A549 (cell line): Measurements from ENCODE around the gene SHCBP1L. TPM values are rescaled to one million over a fixed set of nuclear protein-coding genes. Genes with fewer than 3 reads are reported as not detected.
"Not testable (repeated sequence)": the region's sequence is repeated elsewhere in the genome, so short reads cannot be mapped to it uniquely, and the experiment has no call there.

Source experiments
- ATAC-seq, 2 experiments: fragments of 200-7000 bp in 1 of 2; fragments of >200 bp in 1 of 2; cut with Nextera tagmentation in 1 of 2; cut with Tn5 transposase in 1 of 2; 3 replicates each; pipeline versions ENCODE4 v1.8.0 to v1.9.1; 2018 to 2020; ENCODE audit warnings: mild to moderate bottlenecking in 1 of 2, moderate library complexity in 1 of 2
- CTCF ChIA-PET: fragments of 300-600 bp; sonication (Branson Sonifier 250); formaldehyde crosslinking; extraction: SDS; loops from one replicate; lab custom pipeline; 2021; ENCODE audit warnings: antibody characterized with exemption, inconsistent platforms; lab: Yijun Ruan, JAX
- POLR2A ChIA-PET: fragments of 350-600 bp; formaldehyde crosslinking; extraction: SDS; loops from one replicate; lab custom pipeline; 2021; ENCODE audit warnings: antibody characterized with exemption, inconsistent platforms; lab: Yijun Ruan, JAX
- DNase-seq, 2 experiments: peaks; one replicate each; pipeline versions ENCODE4 v3.0.0 to v3.0.0-alpha.2; 2011 to 2016; ENCODE audit warnings: low read depth in 1 of 2, low spot score in 1 of 2
- FAIRE-seq: peaks from 2 replicates; lab custom pipeline; 2011; peaks lifted over from hg19 to GRCh38; lab: Jason Lieb, UNC
- H3K27ac ChIP-seq, 2 experiments: fragments of >200 bp; sonication (Bioruptor Twin); formaldehyde crosslinking; 3 replicates each; pipeline ENCODE4 v1.5.1; 2016 to 2017
- H3K4me1 ChIP-seq: fragments of >200 bp; sonication (Bioruptor Twin); formaldehyde crosslinking; 3 replicates; pipeline ENCODE4 v1.6.1; 2016
- H3K4me2 ChIP-seq: fragments of >200 bp; sonication (Bioruptor Twin); formaldehyde crosslinking; 3 replicates; pipeline ENCODE4 v1.6.1; 2016
- H3K4me3 ChIP-seq: fragments of >200 bp; sonication (Bioruptor Twin); formaldehyde crosslinking; 3 replicates; pipeline ENCODE4 v1.5.1; 2016
- H3K9me3 ChIP-seq: fragments of >200 bp; sonication (Bioruptor Twin); formaldehyde crosslinking; 3 replicates; pipeline ENCODE4 v1.6.1; 2016
- CBX8 ChIP-seq: fragments of 200-600 bp; sonication (generic); IDR thresholded peaks from 2 replicates; pipeline ENCODE4 v1.6.1; 2016
- CHD4 ChIP-seq: fragments of 200-600 bp; sonication (generic); IDR thresholded peaks from 2 replicates; pipeline ENCODE4 v1.6.1; 2016; ENCODE audit warnings: antibody characterized with exemption, mild to moderate bottlenecking, borderline replicate concordance
- EHF ChIP-seq: fragments of 250-450 bp; sonication (Bioruptor Pico); IDR thresholded peaks from 2 replicates; pipeline ENCODE4 v1.5.0; 2020; ENCODE audit warnings: mild to moderate bottlenecking
- EP300 ChIP-seq, 2 experiments: fragments of >200 bp; sonication (Bioruptor Twin); formaldehyde crosslinking; IDR thresholded peaks; 2 replicates in 1 of 2; 3 replicates in 1 of 2; pipeline ENCODE4 v1.6.1; 2016 to 2017
- FOSL2 ChIP-seq, 2 experiments: fragments of 450-650 bp in 1 of 2; fragments of >200 bp in 1 of 2; sonication (Bioruptor Twin) in 1 of 2; formaldehyde crosslinking; IDR thresholded peaks; 2 replicates each; pipeline versions ENCODE4 v1.5.0 to v1.6.1; 2016 to 2020; ENCODE audit warnings: mild to moderate bottlenecking in 1 of 2, moderate library complexity in 1 of 2
- FOXS1 ChIP-seq: fragments of 250-450 bp; sonication (Bioruptor Pico); IDR thresholded peaks from 2 replicates; pipeline ENCODE4 v1.5.0; 2020; ENCODE audit warnings: mild to moderate bottlenecking, moderate library complexity
- HDAC2 ChIP-seq: fragments of 200-600 bp; sonication (generic); IDR thresholded peaks from 2 replicates; pipeline ENCODE4 v1.6.1; 2016
- HOXA7 ChIP-seq: fragments of 250-450 bp; sonication (Bioruptor Pico); IDR thresholded peaks from 2 replicates; pipeline ENCODE4 v1.5.0; 2020; ENCODE audit warnings: mild to moderate bottlenecking, moderate library complexity
- HOXB5 ChIP-seq: fragments of 250-450 bp; sonication (Bioruptor Pico); IDR thresholded peaks from 2 replicates; pipeline ENCODE4 v1.5.0; 2020; ENCODE audit warnings: mild to moderate bottlenecking, moderate library complexity
- JUN ChIP-seq, 2 experiments: fragments of >200 bp; sonication (Bioruptor Twin); formaldehyde crosslinking; IDR thresholded peaks; 2 replicates in 1 of 2; 3 replicates in 1 of 2; pipeline ENCODE4 v1.6.1; 2016 to 2017
- JUNB ChIP-seq: fragments of >200 bp; sonication (Bioruptor Twin); formaldehyde crosslinking; IDR thresholded peaks from 2 replicates; pipeline ENCODE4 v1.6.1; 2016
- KDM1A ChIP-seq: fragments of 200-600 bp; sonication (generic); IDR thresholded peaks from 2 replicates; pipeline ENCODE4 v1.6.1; 2016; ENCODE audit warnings: low read depth, mild to moderate bottlenecking
- NPAS2 ChIP-seq: fragments of 250-450 bp; sonication (Bioruptor Pico); IDR thresholded peaks from 2 replicates; pipeline ENCODE4 v1.8.0; 2022; ENCODE audit warnings: mild to moderate bottlenecking, moderate library complexity, borderline replicate concordance
- PHF8 ChIP-seq: fragments of 200-600 bp; sonication (generic); IDR thresholded peaks from 2 replicates; pipeline ENCODE4 v1.6.1; 2016; ENCODE audit warnings: low read depth, mild to moderate bottlenecking, antibody characterized with exemption, moderate library complexity, borderline replicate concordance
- POLR2A ChIP-seq: IDR thresholded peaks from 2 replicates; pipeline ENCODE4 v1.6.1; 2012; ENCODE audit warnings: mild to moderate bottlenecking, low read length
- RAD21 ChIP-seq, 2 experiments: fragments of >200 bp in 1 of 2; sonication (Bioruptor Twin) in 1 of 2; formaldehyde crosslinking in 1 of 2; IDR thresholded peaks in 1 of 2; conservative IDR thresholded peaks in 1 of 2; 2 replicates in 1 of 2; 3 replicates in 1 of 2; pipeline ENCODE4 v1.6.1; 2012 to 2018; ENCODE audit warnings: inconsistent platforms in 1 of 2
- RCOR1 ChIP-seq: fragments of 150-350 bp; IDR thresholded peaks from 2 replicates; pipeline ENCODE4 v1.6.1; 2014; ENCODE audit warnings: antibody characterized with exemption, low read length, low read depth
- SMC3 ChIP-seq: fragments of >200 bp; sonication (Bioruptor Twin); formaldehyde crosslinking; IDR thresholded peaks from 3 replicates; pipeline ENCODE4 v1.6.1; 2018; ENCODE audit warnings: inconsistent platforms
- TFCP2L1 ChIP-seq: fragments of 250-450 bp; sonication (Bioruptor Pico); IDR thresholded peaks from 2 replicates; pipeline ENCODE4 v1.5.0; 2021; ENCODE audit warnings: mild to moderate bottlenecking
- TP53 ChIP-seq: fragments of 250-450 bp; sonication (Bioruptor Pico); IDR thresholded peaks from 2 replicates; pipeline ENCODE4 v1.5.0; 2021; ENCODE audit warnings: mild to moderate bottlenecking, moderate library complexity
- ZNF302 ChIP-seq: fragments of 250-450 bp; sonication (Bioruptor Pico); IDR thresholded peaks from 2 replicates; pipeline ENCODE4 v1.9.0; 2021; ENCODE audit warnings: inconsistent platforms, mild to moderate bottlenecking, moderate library complexity
- WGBS: methylation state at CpG from one replicate; pipeline ENCODE4 v1.1.6; 2017; ENCODE audit errors: missing lambda C conversion rate; 5-methylcytosine and 5-hydroxymethylcytosine counted together
- polyA plus RNA-seq, 4 experiments: library from polyadenylated mRNA; depleted of rRNA in 3 of 4; stranded (reverse); fragments of >200 nt; fragmentation: RNase III in 1 of 4; extraction: RNeasy Plus Mini Kit Qiagen cat#74134 plus additional on column Dnase treatment in 1 of 4; gene quantifications; 2 replicates in 3 of 4; 3 replicates in 1 of 4; pipeline ENCODE4 v1.2.3, GENCODE V29; 2011 to 2017
- TF ChIP-seq, protein P1 (sequence below): IDR thresholded peaks from 2 replicates; pipeline ENCODE4 v1.6.1; 2012; ENCODE audit warnings: low read depth, borderline replicate concordance
- TF ChIP-seq, protein P2 (sequence below): fragments of >200 bp; sonication (Bioruptor Twin); formaldehyde crosslinking; IDR thresholded peaks from 2 replicates; pipeline ENCODE4 v1.6.1; 2016
- TF ChIP-seq, protein P3 (sequence below): fragments of 450-650 bp; IDR thresholded peaks from 2 replicates; pipeline ENCODE4 v1.6.1; 2014; ENCODE audit warnings: antibody characterized with exemption
- TF ChIP-seq, protein P4 (sequence below): IDR thresholded peaks from 2 replicates; pipeline ENCODE4 v1.6.1; 2012
- TF ChIP-seq, protein P5 (sequence below): fragments of 250-450 bp; sonication (Bioruptor Pico); IDR thresholded peaks from 2 replicates; pipeline ENCODE4 v1.5.0; 2021; ENCODE audit warnings: mild to moderate bottlenecking, moderate library complexity, borderline replicate concordance

The SHCBP1L gene
- polyA plus RNA-seq, 2 of the 4 experiments (the other 2 are of a cell fraction): not detected

DNA sequence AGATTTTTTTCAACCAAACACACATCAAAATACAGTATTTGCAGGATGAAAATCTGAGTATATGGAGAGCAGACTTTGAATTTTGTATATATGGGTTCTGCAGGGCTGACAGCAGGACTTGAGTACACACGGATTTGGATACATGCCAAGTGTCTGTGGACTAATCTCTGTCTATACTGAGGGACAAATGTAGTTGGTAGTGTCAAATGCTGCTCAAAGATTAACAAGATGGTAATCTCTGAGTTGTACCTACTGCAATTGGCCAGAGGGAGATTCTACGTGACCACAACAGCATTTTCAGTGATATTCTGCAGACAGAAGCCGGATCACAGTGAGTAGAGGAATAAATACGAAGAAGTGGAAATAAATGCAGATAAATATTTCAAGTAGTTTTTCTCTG is 43.4 kb downstream of the SHCBP1L start:
- no peaks in the 10 kb centered on the region for H3K4me1 ChIP-seq
- H3K4me2 ChIP-seq: no peak overlapping the region
- no peak overlapping the region for H3K4me3 ChIP-seq
- ATAC-seq (no peak; a peak in 1 of 6 replicates), DNase-seq (no peak), FAIRE-seq (no peak)
- H3K27ac ChIP-seq: no peak overlapping the region
- no peak for TF ChIP-seq POLR2A
- TF ChIP-seq CHD4: no peak
- TF ChIP-seq EP300 (IDR thresholded peaks at IDR 0.05): no peak
- TF ChIP-seq SMC3: no peak
- no peak for TF ChIP-seq HDAC2
- TF ChIP-seq KDM1A: no peak
- TF ChIP-seq, protein P1, sequence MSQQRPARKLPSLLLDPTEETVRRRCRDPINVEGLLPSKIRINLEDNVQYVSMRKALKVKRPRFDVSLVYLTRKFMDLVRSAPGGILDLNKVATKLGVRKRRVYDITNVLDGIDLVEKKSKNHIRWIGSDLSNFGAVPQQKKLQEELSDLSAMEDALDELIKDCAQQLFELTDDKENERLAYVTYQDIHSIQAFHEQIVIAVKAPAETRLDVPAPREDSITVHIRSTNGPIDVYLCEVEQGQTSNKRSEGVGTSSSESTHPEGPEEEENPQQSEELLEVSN: no peak
- TF ChIP-seq, protein P2, sequence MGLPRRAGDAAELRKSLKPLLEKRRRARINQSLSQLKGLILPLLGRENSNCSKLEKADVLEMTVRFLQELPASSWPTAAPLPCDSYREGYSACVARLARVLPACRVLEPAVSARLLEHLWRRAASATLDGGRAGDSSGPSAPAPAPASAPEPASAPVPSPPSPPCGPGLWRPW: no peak
- TF ChIP-seq ZNF302 (CRISPR knock-in tag): no peak
- TF ChIP-seq JUN (IDR thresholded peaks at IDR 0.05): no peak
- no peak for TF ChIP-seq RAD21 (conservative IDR thresholded peaks at IDR 0.05 in 1 of 2, IDR thresholded peaks at IDR 0.05 in 1 of 2)
- WGBS: 59% methylated on average over 4 of the region's 4 CpGs
- ChIA-PET CTCF (no interaction called here), POLR2A (no interaction called here)
- H3K9me3 ChIP-seq: peaks cover 7% of the 10 kb centered on the region; the same call in 2 of the 3 replicates

DNA sequence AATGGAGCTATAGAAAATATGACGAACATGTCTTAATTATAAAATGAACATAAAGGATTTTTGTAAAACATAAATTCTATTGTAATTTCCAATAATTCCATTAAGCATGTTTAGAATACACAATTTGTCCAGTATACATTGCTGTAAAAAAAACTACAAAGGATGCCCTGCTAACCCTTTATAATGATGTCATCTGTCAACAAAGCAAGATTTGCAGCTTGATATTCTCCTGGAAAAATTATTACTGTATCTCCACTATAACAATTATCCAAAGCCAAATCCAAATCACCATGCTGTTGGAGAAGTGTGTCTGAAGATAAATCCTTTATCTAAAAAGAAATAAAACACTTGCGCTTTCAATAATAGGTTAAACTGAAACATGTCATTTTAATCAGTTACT is 47.6 kb downstream of the SHCBP1L start:
- H3K4me2 ChIP-seq: no peak overlapping the region
- DNase-seq (no peak), ATAC-seq (no peak), FAIRE-seq (no peak)
- ChIA-PET CTCF (interaction anchor here (1.3 kb wide), 1 partner anchor 57 kb away, joined by 3 read pairs; no protein-coding TSS in a partner anchor), POLR2A (no interaction called here)
- no peak overlapping the region for H3K27ac ChIP-seq
- no peaks in the 10 kb centered on the region for H3K4me1 ChIP-seq
- H3K9me3 ChIP-seq: no peaks in the 10 kb centered on the region
- TF ChIP-seq HOXA7 (CRISPR knock-in tag): no peak
- TF ChIP-seq TFCP2L1 (CRISPR knock-in tag): no peak
- TF ChIP-seq KDM1A: no peak
- no peak for TF ChIP-seq NPAS2
- no peak for TF ChIP-seq EHF (CRISPR knock-in tag)
- TF ChIP-seq HOXB5 (CRISPR knock-in tag): no peak
- TF ChIP-seq RCOR1: no peak
- no peak for TF ChIP-seq JUNB
- TF ChIP-seq, protein P3, sequence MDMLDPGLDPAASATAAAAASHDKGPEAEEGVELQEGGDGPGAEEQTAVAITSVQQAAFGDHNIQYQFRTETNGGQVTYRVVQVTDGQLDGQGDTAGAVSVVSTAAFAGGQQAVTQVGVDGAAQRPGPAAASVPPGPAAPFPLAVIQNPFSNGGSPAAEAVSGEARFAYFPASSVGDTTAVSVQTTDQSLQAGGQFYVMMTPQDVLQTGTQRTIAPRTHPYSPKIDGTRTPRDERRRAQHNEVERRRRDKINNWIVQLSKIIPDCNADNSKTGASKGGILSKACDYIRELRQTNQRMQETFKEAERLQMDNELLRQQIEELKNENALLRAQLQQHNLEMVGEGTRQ: no peak
- TF ChIP-seq RAD21 (conservative IDR thresholded peaks at IDR 0.05 in 1 of 2, IDR thresholded peaks at IDR 0.05 in 1 of 2): no peak
- TF ChIP-seq FOXS1: no peak
- no peak for TF ChIP-seq CHD4
- TF ChIP-seq POLR2A: no peak
- no peak for TF ChIP-seq TP53 (CRISPR knock-in tag)
- no peak for TF ChIP-seq PHF8
- TF ChIP-seq, protein P2: no peak
- TF ChIP-seq, protein P4, sequence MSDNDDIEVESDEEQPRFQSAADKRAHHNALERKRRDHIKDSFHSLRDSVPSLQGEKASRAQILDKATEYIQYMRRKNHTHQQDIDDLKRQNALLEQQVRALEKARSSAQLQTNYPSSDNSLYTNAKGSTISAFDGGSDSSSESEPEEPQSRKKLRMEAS: no peak
- no peak for TF ChIP-seq FOSL2 (IDR thresholded peaks at IDR 0.05)
- no peak for TF ChIP-seq FOSL2 (CRISPR knock-in tag; IDR thresholded peaks at IDR 0.05)
- no peak for TF ChIP-seq CBX8
- TF ChIP-seq, protein P5, sequence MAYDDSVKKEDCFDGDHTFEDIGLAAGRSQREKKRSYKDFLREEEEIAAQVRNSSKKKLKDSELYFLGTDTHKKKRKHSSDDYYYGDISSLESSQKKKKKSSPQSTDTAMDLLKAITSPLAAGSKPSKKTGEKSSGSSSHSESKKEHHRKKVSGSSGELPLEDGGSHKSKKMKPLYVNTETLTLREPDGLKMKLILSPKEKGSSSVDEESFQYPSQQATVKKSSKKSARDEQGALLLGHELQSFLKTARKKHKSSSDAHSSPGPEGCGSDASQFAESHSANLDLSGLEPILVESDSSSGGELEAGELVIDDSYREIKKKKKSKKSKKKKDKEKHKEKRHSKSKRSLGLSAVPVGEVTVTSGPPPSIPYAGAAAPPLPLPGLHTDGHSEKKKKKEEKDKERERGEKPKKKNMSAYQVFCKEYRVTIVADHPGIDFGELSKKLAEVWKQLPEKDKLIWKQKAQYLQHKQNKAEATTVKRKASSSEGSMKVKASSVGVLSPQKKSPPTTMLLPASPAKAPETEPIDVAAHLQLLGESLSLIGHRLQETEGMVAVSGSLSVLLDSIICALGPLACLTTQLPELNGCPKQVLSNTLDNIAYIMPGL (CRISPR knock-in tag): no peak
- 88% methylated on average over 2 of the region's 2 CpGs for WGBS
- no peak overlapping the region for H3K4me3 ChIP-seq

DNA sequence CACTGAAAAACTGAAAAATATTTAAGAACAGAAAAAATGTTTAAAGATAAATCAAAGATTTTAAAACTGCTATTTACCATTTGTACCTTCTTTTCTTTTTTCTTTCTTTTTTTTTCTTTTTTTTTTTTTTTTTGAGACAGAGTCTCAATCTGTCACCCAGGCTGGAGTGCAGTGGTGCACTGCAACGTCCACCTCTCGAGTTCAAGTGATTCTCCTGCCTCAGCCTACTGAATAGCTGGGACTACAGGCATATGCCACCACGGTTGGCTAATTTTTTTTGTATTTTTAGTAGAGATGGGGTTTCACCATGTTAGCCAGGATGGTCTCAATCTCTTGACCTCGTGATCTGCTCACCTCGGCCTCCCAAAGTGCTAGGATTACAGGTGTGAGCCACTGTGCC is 51.0 kb downstream of the SHCBP1L start:
- H3K4me3 ChIP-seq, H3K4me1 ChIP-seq, DNase-seq, FAIRE-seq, H3K9me3 ChIP-seq, POLR2A ChIA-PET, CTCF ChIA-PET, ATAC-seq, H3K27ac ChIP-seq, H3K4me2 ChIP-seq: not testable (repeated sequence)
- 73% methylated on average over 5 of the region's 5 CpGs for WGBS
